Measurements from ENCODE around the gene XKR8. TPM values are rescaled to one million over a fixed set of nuclear protein-coding genes. Genes with fewer than 3 reads are reported as not detected.

XKR8 gene
- polyA plus RNA-seq, 1 donor = 7.8 TPM

- Histone ChIP-seq H3K36me3 (ENCODE audit: control insufficient read depth, insufficient read depth, low read length) (peaks cover 5% of the 10 kb centered on the region), H3K27me3 (ENCODE audit: control insufficient read depth, insufficient read depth, low read length) (no peaks in the 10 kb centered on the region), H3K27ac (ENCODE audit: low read length) (no peak overlapping the region), H3K4me1 (ENCODE audit: control insufficient read depth, insufficient read depth, low read length) (peaks cover 3% of the 10 kb centered on the region), H3K9me3 (ENCODE audit: control insufficient read depth, low read depth, low read length) (no peaks in the 10 kb centered on the region), H3K4me3 (ENCODE audit: low read length) (no peak overlapping the region)
- WGBS (ENCODE audit: insufficient coverage, low lambda C conversion rate) = no CpG with 5 or more reads among the region's 3 CpGs
- DNase-seq = peak; percentile 46 to 68
Measured at GRCh38 chr1:27952147-27952546, 7.6 kb upstream of the XKR8 start.

GRCh38 chr1:27954186-27954585, 5.6 kb upstream of the XKR8 start:
- Histone ChIP-seq H3K27ac (ENCODE audit: low read length) (no peak overlapping the region), H3K27me3 (ENCODE audit: control insufficient read depth, insufficient read depth, low read length) (no peaks in the 10 kb centered on the region), H3K9me3 (ENCODE audit: control insufficient read depth, low read depth, low read length) (peaks cover 4% of the 10 kb centered on the region), H3K4me3 (ENCODE audit: low read length) (no peak overlapping the region), H3K36me3 (ENCODE audit: control insufficient read depth, insufficient read depth, low read length) (peaks cover 5% of the 10 kb centered on the region), H3K4me1 (ENCODE audit: control insufficient read depth, insufficient read depth, low read length) (peaks cover 3% of the 10 kb centered on the region)
- no peak for DNase-seq
- WGBS (ENCODE audit: insufficient coverage, low lambda C conversion rate) = no CpG with 5 or more reads among the region's 10 CpGs

GRCh38 chr1:27955076-27955475, 4.7 kb upstream of the XKR8 start:
- peaks cover 4% of the 10 kb centered on the region for H3K9me3 ChIP-seq (ENCODE audit: control insufficient read depth, low read depth, low read length)
- no peak for DNase-seq
- peaks cover 5% of the 10 kb centered on the region for H3K36me3 ChIP-seq (ENCODE audit: control insufficient read depth, insufficient read depth, low read length)
- H3K4me1 ChIP-seq (ENCODE audit: control insufficient read depth, insufficient read depth, low read length) = peaks cover 3% of the 10 kb centered on the region
- H3K27ac ChIP-seq (ENCODE audit: low read length) = no peak overlapping the region
- WGBS (ENCODE audit: insufficient coverage, low lambda C conversion rate) = no CpG with 5 or more reads among the region's 6 CpGs
- no peaks in the 10 kb centered on the region for H3K27me3 ChIP-seq (ENCODE audit: control insufficient read depth, insufficient read depth, low read length)
- no peak overlapping the region for H3K4me3 ChIP-seq (ENCODE audit: low read length)

DNA sequence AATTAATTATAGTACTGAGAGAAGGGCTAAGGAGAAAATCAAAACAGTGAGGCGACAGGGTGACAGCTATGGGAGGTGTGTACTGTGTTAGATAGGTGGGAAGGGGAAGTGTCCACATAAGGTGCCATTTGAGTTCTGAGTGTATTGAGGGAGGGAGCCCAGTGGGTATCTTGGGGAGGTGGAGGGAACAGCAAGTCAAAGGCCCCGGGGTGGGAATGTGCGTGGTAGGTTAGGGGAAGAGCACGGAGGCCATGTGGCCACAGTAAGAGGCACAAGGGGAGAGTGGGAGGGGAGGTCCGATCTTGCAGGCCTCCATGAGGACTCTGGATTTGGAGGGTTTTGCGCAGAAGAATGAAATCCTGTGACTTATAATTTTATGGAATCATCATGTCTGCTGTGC, 3.0 kb upstream of the XKR8 start:
- peaks cover 14% of the 10 kb centered on the region for H3K4me1 ChIP-seq (ENCODE audit: control insufficient read depth, insufficient read depth, low read length)
- H3K9me3 ChIP-seq (ENCODE audit: control insufficient read depth, low read depth, low read length) = peaks cover 4% of the 10 kb centered on the region
- WGBS (ENCODE audit: insufficient coverage, low lambda C conversion rate) = 93% methylated on average over 3 of the region's 6 CpGs
- no peak overlapping the region for H3K4me3 ChIP-seq (ENCODE audit: low read length)
- H3K36me3 ChIP-seq (ENCODE audit: control insufficient read depth, insufficient read depth, low read length) = peaks cover 5% of the 10 kb centered on the region
- no peaks in the 10 kb centered on the region for H3K27me3 ChIP-seq (ENCODE audit: control insufficient read depth, insufficient read depth, low read length)
- H3K27ac ChIP-seq (ENCODE audit: low read length) = no peak overlapping the region
- no peak for DNase-seq

DNA sequence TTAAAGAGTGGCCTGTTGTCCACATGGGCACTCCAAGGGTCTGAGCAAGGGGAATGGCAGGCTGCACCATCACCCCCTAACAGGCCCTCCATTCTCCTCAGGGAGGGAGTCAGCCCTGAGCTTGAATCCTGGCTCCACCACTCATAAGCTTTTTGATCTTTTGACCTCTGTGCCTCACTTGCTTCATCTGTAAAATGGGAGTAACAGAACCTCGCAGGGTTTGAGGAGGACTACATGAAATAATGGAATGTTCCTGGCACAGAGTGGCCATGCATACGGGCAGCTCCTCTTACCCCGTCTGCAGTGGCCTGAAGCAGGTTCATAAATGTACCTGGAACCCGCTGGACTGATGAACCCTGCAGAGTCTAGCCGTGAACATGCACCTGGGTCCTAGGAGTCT, 2.1 kb upstream of the XKR8 start:
- DNase-seq = no peak
- Histone ChIP-seq H3K4me3 (ENCODE audit: low read length) (no peak overlapping the region), H3K27me3 (ENCODE audit: control insufficient read depth, insufficient read depth, low read length) (no peaks in the 10 kb centered on the region), H3K27ac (ENCODE audit: low read length) (no peak overlapping the region), H3K36me3 (ENCODE audit: control insufficient read depth, insufficient read depth, low read length) (peaks cover 5% of the 10 kb centered on the region), H3K9me3 (ENCODE audit: control insufficient read depth, low read depth, low read length) (peaks cover 4% of the 10 kb centered on the region), H3K4me1 (ENCODE audit: control insufficient read depth, insufficient read depth, low read length) (peaks cover 11% of the 10 kb centered on the region)
- no CpG with 5 or more reads among the region's 5 CpGs for WGBS (ENCODE audit: insufficient coverage, low lambda C conversion rate)

DNA sequence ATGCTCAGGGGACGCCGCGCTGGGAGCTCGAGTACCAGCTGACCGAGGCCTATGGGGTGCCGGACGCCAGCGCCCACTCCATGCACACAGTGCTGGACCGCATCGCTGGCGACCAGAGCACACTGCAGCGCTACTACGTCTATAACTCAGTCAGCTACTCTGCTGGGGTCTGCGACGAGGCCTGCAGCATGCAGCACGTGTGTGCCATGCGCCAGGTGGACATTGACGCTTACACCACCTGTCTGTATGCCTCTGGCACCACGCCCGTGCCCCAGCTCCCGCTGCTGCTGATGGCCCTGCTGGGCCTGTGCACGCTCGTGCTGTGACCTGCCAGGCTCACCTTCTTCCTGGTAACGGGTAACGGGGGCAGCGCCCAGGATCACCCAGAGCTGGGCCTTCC, 1.3 kb upstream of the XKR8 start:
- no peaks in the 10 kb centered on the region for H3K27me3 ChIP-seq (ENCODE audit: control insufficient read depth, insufficient read depth, low read length)
- peaks cover 11% of the 10 kb centered on the region for H3K4me1 ChIP-seq (ENCODE audit: control insufficient read depth, insufficient read depth, low read length)
- peaks cover 4% of the 10 kb centered on the region for H3K9me3 ChIP-seq (ENCODE audit: control insufficient read depth, low read depth, low read length)
- H3K4me3 ChIP-seq (ENCODE audit: low read length) = no peak overlapping the region
- no peak for DNase-seq
- no CpG with 5 or more reads among the region's 26 CpGs for WGBS (ENCODE audit: insufficient coverage, low lambda C conversion rate)
- H3K27ac ChIP-seq (ENCODE audit: low read length) = no peak overlapping the region
- peaks cover 9% of the 10 kb centered on the region for H3K36me3 ChIP-seq (ENCODE audit: control insufficient read depth, insufficient read depth, low read length)

GRCh38 chr1:27960762-27961645, 1.2 kb downstream of the XKR8 start:
- H3K4me3 ChIP-seq (ENCODE audit: low read length) = peak overlapping the region; percentile 72
- DNase-seq = no peak

GRCh38 chr1:27961646-27962221, 2.0 kb downstream of the XKR8 start:
- Histone ChIP-seq H3K4me3 (ENCODE audit: low read length) (no peak overlapping the region), H3K27me3 (ENCODE audit: control insufficient read depth, insufficient read depth, low read length) (no peaks in the 10 kb centered on the region), H3K4me1 (ENCODE audit: control insufficient read depth, insufficient read depth, low read length) (peaks cover 11% of the 10 kb centered on the region), H3K27ac (ENCODE audit: low read length) (no peak overlapping the region), H3K36me3 (ENCODE audit: control insufficient read depth, insufficient read depth, low read length) (peaks cover 34% of the 10 kb centered on the region), H3K9me3 (ENCODE audit: control insufficient read depth, low read depth, low read length) (peaks cover 4% of the 10 kb centered on the region)
- no CpG with 5 or more reads among the region's 4 CpGs for WGBS (ENCODE audit: insufficient coverage, low lambda C conversion rate)
- no peak for DNase-seq

More at GRCh38 chr1:27960762-27961645, 1.2 kb downstream of the XKR8 start:
- Histone ChIP-seq H3K4me1 (ENCODE audit: control insufficient read depth, insufficient read depth, low read length) (peaks cover 11% of the 10 kb centered on the region), H3K27ac (ENCODE audit: low read length) (peak overlapping the region; percentile 91), H3K36me3 (ENCODE audit: control insufficient read depth, insufficient read depth, low read length) (peaks cover 28% of the 10 kb centered on the region), H3K27me3 (ENCODE audit: control insufficient read depth, insufficient read depth, low read length) (no peaks in the 10 kb centered on the region), H3K9me3 (ENCODE audit: control insufficient read depth, low read depth, low read length) (peaks cover 4% of the 10 kb centered on the region)
- WGBS (ENCODE audit: insufficient coverage, low lambda C conversion rate) = no CpG with 5 or more reads among the region's 13 CpGs

GRCh38 chr1:27963393-27963792, 3.6 kb downstream of the XKR8 start:
- Histone ChIP-seq H3K27me3 (ENCODE audit: control insufficient read depth, insufficient read depth, low read length) (no peaks in the 10 kb centered on the region), H3K4me1 (ENCODE audit: control insufficient read depth, insufficient read depth, low read length) (peaks cover 11% of the 10 kb centered on the region), H3K27ac (ENCODE audit: low read length) (no peak overlapping the region), H3K36me3 (ENCODE audit: control insufficient read depth, insufficient read depth, low read length) (peaks cover 51% of the 10 kb centered on the region), H3K9me3 (ENCODE audit: control insufficient read depth, low read depth, low read length) (peaks cover 3% of the 10 kb centered on the region), H3K4me3 (ENCODE audit: low read length) (no peak overlapping the region)
- no CpG with 5 or more reads among the region's 11 CpGs for WGBS (ENCODE audit: insufficient coverage, low lambda C conversion rate)
- no peak for DNase-seq

DNA sequence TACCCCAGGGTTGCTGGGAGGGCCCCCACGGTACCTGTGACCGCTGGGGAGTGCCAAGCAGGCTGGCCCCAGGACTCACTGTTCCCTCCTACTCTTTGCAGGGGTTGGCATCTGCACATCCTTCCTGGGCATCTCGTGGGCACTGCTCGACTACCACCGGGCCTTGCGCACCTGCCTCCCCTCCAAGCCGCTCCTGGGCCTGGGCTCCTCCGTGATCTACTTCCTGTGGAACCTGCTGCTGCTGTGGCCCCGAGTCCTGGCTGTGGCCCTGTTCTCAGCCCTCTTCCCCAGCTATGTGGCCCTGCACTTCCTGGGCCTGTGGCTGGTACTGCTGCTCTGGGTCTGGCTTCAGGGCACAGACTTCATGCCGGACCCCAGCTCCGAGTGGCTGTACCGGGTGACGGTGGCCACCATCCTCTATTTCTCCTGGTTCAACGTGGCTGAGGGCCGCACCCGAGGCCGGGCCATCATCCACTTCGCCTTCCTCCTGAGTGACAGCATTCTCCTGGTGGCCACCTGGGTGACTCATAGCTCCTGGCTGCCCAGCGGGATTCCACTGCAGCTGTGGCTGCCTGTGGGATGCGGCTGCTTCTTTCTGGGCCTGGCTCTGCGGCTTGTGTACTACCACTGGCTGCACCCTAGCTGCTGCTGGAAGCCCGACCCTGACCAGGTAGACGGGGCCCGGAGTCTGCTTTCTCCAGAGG, 6.8 kb downstream of the XKR8 start:
- Histone ChIP-seq H3K4me1 (ENCODE audit: control insufficient read depth, insufficient read depth, low read length) (peaks cover 2% of the 10 kb centered on the region), H3K9me3 (ENCODE audit: control insufficient read depth, low read depth, low read length) (no peaks in the 10 kb centered on the region), H3K27ac (ENCODE audit: low read length) (no peak overlapping the region), H3K36me3 (ENCODE audit: control insufficient read depth, insufficient read depth, low read length) (peaks cover 63% of the 10 kb centered on the region), H3K4me3 (ENCODE audit: low read length) (no peak overlapping the region), H3K27me3 (ENCODE audit: control insufficient read depth, insufficient read depth, low read length) (no peaks in the 10 kb centered on the region)
- WGBS (ENCODE audit: insufficient coverage, low lambda C conversion rate) = no CpG with 5 or more reads among the region's 24 CpGs
- DNase-seq = no peak

Measured in large intestine (tissue), 3 donors.